NCI-H2171 treated with DMSO at 0.1 percent for 48 hours (cell line): ENCODE results near the gene SPTBN2.
"Not testable (repeated sequence)": the region's sequence is repeated elsewhere in the genome, so short reads cannot be mapped to it uniquely, and the experiment has no call there.

ENCODE experiments used
- DNase-seq: peaks from one replicate; lab custom pipeline; 2025; lab: John Stamatoyannopoulos, UW

Gene SPTBN2

DNA sequence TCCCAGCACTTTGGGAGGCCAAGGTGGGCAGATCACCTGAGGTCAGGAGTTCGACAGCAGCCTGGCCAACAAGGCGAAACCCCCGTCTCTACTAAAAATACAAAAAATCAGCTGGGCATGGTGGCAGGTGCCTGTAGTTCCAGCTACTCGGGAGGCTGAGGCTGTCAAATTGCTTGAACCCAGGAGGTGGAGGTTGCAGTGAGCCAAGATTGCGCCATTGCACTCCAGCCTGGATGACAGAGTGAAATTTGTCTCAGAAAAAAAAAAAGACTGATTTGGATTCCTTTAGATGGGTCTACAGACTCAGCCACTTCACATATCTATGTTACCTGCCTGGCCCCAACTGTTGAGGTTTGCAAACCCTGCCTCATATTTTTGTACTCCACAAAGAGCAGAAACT lies 4.8 kb downstream of the SPTBN2 start:
- not testable (repeated sequence) for DNase-seq

DNA sequence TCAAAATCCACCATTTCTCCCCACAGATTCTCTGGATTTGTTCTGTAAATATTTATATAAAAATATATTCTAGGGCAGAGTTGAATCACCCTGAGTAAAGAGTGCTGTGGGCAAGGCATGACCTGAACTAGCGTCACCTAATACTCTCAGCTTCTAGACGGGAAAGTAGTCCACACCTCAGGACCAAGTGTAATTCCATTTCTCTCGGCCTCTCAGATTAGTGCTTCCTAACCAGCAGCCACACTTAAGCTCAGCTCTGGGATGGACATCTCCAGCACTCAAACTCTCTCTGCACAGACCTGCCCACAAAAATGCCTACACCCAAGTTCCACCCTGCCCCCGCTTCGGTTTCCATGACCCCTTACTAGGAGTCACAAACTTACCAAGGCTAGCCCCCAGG lies 5.3 kb downstream of the SPTBN2 start:
- no peak for DNase-seq

GRCh38 chr11:66722745-66723651 lies 6.0 kb downstream of the SPTBN2 start:
- DNase-seq = no peak

DNA sequence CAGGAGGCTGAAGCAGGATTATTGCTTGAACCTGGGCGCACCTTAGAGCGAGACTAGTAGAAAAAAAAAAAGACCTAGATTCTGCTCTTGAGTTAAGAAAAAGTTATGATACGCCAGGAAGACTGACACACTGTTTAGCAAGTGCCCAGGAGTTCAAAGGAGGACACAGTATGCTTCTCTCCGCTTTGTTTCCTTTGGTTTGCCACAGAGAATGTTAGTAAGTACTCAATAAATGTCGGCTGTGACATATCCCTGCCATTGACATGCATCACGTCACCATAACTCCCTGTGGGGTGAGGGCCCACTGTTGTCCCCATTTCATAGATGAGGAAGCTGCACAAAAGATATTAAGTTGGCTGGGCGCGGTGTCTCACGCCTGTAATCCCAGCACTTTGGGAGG lies 7.1 kb downstream of the SPTBN2 start:
- no peak for DNase-seq

GRCh38 chr11:66720899-66721470 lies 8.0 kb downstream of the SPTBN2 start:
- DNase-seq = no peak

GRCh38 chr11:66720223-66720898 lies 8.7 kb downstream of the SPTBN2 start:
- DNase-seq = peak; percentile 99

- DNase-seq = no peak
These were observed 9.7 kb downstream of the SPTBN2 start for GRCh38 chr11:66719111-66719872.

- DNase-seq = no peak
These were observed 10.6 kb downstream of the SPTBN2 start for GRCh38 chr11:66718320-66718971.

- DNase-seq = no peak
These were observed 11.1 kb downstream of the SPTBN2 start for GRCh38 chr11:66717925-66718319.

DNA sequence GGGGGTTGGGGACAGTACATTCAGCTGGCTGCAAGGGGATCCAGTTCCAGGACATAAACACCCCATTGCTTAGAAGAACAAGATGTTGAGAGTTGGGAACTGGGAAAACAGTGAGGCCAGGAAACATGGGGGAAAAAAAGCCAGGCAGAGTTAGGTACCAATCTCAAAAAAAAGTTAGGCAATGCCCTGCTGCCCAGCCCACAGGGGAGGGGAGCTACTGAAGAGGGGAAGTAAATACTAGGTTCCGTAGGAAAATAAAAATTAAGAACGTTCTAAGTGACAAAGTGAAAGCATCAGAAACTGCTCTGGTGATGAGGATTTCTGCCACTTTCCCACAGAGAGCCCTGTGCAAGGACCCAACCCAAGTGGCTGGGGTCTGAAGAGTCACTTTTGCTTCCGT lies 12.0 kb downstream of the SPTBN2 start:
- no peak for DNase-seq

- no peak for DNase-seq
These were observed 13.5 kb downstream of the SPTBN2 start for GRCh38 chr11:66715346-66716085.

- no peak for DNase-seq
These were observed 15.1 kb downstream of the SPTBN2 start for GRCh38 chr11:66713746-66714480.

DNA sequence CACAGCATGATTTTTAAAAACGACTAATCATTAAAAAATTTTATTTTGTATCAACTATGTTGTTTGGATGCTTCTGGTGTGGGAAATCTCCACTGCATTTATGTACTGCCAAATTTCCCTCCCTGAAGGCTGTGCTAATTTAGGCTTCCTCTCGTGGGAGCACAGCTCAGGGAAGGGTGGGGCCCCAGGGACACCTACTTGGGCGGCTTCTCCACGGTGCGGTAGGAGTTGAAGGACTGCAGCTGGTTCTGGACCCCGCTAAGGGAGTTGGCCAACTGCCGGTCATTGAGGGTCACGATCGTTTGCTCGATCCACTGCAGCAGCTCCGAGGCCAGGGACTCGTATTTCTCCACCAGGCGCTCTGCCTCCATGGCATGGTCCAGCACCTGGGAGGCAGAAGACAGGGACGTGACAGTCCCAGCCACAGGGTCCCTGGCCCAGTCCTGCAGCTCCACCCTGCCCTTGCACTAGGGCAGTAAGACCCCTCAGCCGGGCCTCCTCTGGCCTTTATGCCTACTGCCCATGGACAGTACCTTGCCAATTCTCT lies 18.6 kb downstream of the SPTBN2 start:
- no peak for DNase-seq

GRCh38 chr11:66708701-66709100 lies 20.3 kb downstream of the SPTBN2 start:
- no peak for DNase-seq

DNA sequence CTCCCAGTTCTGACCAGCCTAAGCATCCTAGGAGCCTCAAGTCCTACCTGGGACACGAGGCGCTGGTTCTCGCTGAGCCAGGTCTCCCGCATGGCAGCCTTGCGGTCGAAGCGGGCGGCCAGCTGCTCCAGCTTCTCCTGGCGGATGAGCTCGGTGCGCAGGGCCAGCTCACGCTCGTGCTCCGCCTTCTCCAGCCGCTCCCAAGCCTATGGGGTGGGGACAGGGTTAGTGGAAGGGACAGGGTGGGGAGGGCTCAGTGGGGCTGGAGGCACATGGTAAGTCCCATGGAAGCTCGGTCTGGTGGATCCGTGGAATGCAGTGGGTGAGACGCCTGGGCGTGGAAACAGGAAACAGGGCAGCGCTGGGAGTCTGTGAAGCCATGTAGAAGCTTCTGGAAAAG lies 20.9 kb downstream of the SPTBN2 start:
- no peak for DNase-seq

GRCh38 chr11:66707486-66707885 lies 21.5 kb downstream of the SPTBN2 start:
- no peak for DNase-seq

GRCh38 chr11:66706989-66707388 lies 22.0 kb downstream of the SPTBN2 start:
- DNase-seq = no peak

GRCh38 chr11:66705587-66706335 lies 23.3 kb downstream of the SPTBN2 start:
- DNase-seq = no peak

- DNase-seq = no peak
These were observed 24.2 kb downstream of the SPTBN2 start for GRCh38 chr11:66704659-66705360.
